Lower leg skin (tissue), 3 donors: ENCODE results near the gene HDC.

Experiments used
- CTCF ChIP-seq, 3 donors: fragments of 450-650 bp; IDR thresholded peaks; one replicate each; pipeline ENCODE4 v1.5.1; 2016; ENCODE audit warnings: antibody characterized with exemption in 3 of 3, mild to moderate bottlenecking in 3 of 3, moderate library complexity in 2 of 3
- POLR2A ChIP-seq, 2 donors: fragments of 450-650 bp; IDR thresholded peaks; one replicate each; pipeline ENCODE4 v1.6.1; 2016 to 2017; ENCODE audit warnings: antibody characterized with exemption in 2 of 2, mild to moderate bottlenecking in 1 of 2, moderate library complexity in 1 of 2

DNA sequence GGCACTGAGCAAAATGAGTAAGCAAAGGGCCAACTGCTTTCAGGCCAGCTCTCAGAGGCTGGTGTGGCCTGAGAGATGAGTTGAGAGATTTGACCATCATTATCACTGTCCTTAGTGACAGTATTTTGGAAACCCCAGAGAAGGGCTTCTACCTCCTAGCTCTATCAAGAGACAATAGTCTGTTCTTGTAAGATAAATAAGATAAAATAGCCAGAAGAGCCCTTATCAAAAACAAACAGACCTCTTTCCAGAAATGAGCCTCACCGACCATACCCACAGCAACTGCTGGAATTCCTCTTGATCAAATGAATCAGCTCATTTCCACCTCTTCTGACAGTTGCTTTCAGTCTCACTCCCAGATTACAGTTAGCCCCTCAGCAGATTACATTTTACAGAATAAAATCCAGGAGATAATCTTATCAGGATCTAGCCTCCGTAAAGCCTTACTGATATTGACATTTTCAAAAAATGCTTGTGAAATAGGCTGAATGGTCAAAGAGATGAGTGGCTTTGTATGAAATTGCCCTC, 4.5 kb downstream of the HDC start:
- TF ChIP-seq CTCF (IDR thresholded peaks at IDR 0.05) (no peak), POLR2A (IDR thresholded peaks at IDR 0.05) (no peak)
